HEK293 (cell line): Measurements from ENCODE around the gene PDAP1.

Experiments
- GLI2 ChIP-seq: fragments of 450-650 bp; formaldehyde crosslinking; IDR thresholded peaks from 2 replicates; pipeline ENCODE4; 2017; ENCODE audit warnings: missing biosample characterization, missing genetic modification characterization, low read depth, borderline replicate concordance
- GLIS1 ChIP-seq: fragments of 450-650 bp; formaldehyde crosslinking; IDR thresholded peaks from 2 replicates; pipeline ENCODE4 v1.5.1; 2016; ENCODE audit warnings: missing biosample characterization, missing genetic modification characterization
- YY1 ChIP-seq: fragments of 450-650 bp; formaldehyde crosslinking; IDR thresholded peaks from 2 replicates; pipeline ENCODE4 v1.5.1; 2018; ENCODE audit warnings: missing biosample characterization, missing genetic modification characterization
- ZFP3 ChIP-seq: fragments of 450-650 bp; formaldehyde crosslinking; IDR thresholded peaks from 2 replicates; pipeline ENCODE4 v1.5.1; 2016; ENCODE audit warnings: low read depth, missing biosample characterization, missing genetic modification characterization
- ZNF133 ChIP-seq: fragments of 450-650 bp; formaldehyde crosslinking; IDR thresholded peaks from 2 replicates; pipeline ENCODE4 v1.5.1; 2016; ENCODE audit warnings: missing biosample characterization, missing genetic modification characterization
- ZNF214 ChIP-seq: fragments of 450-650 bp; formaldehyde crosslinking; IDR thresholded peaks from 2 replicates; pipeline ENCODE4 v1.5.1; 2017; ENCODE audit warnings: missing biosample characterization, mild to moderate bottlenecking, missing genetic modification characterization, borderline replicate concordance
- ZNF24 ChIP-seq: fragments of 450-650 bp; formaldehyde crosslinking; IDR thresholded peaks from 2 replicates; pipeline ENCODE4 v1.5.1; 2016; ENCODE audit warnings: missing biosample characterization, missing genetic modification characterization
- ZNF585B ChIP-seq: fragments of 450-650 bp; formaldehyde crosslinking; IDR thresholded peaks from 2 replicates; pipeline ENCODE4 v1.5.1; 2016; ENCODE audit warnings: missing biosample characterization, missing genetic modification characterization
- ZNF777 ChIP-seq: fragments of 450-650 bp; formaldehyde crosslinking; IDR thresholded peaks from 2 replicates; pipeline ENCODE4 v1.5.1; 2017; ENCODE audit warnings: missing biosample characterization, missing genetic modification characterization, borderline replicate concordance
- TF ChIP-seq, protein P1 (sequence below): fragments of 450-650 bp; formaldehyde crosslinking; IDR thresholded peaks from 2 replicates; pipeline ENCODE4 v1.5.1; 2016; ENCODE audit warnings: missing biosample characterization, missing genetic modification characterization
- TF ChIP-seq, protein P2 (sequence below): fragments of 450-650 bp; formaldehyde crosslinking; IDR thresholded peaks from 2 replicates; pipeline ENCODE4 v1.5.1; 2016; ENCODE audit warnings: missing biosample characterization, missing genetic modification characterization
- TF ChIP-seq, protein P3 (sequence below): fragments of 450-650 bp; formaldehyde crosslinking; IDR thresholded peaks from 2 replicates; pipeline ENCODE4 v1.5.1; 2016; ENCODE audit warnings: missing biosample characterization, missing genetic modification characterization
- TF ChIP-seq, protein P4 (sequence below): fragments of 450-650 bp; formaldehyde crosslinking; IDR thresholded peaks from 2 replicates; pipeline ENCODE4 v1.5.1; 2016; ENCODE audit warnings: missing biosample characterization, missing genetic modification characterization

DNA sequence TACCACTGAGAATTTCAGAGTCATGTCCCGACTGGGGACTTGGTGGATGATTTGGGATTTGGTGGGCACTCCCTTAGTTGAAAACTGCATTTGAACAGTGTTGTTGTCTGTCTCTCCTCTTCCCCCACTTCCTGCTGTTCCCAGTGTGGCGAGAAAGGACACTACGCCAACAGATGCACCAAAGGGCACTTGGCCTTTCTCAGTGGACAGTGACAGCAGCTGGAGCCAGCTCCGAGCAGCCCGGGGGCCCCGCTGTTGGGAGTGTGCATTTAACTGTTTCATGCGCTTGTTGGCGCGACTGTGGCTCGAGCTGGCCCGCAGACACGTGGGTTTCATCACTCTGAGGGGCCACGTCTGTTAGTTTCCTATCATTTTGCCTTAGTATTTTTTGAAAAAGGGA is 47.9 kb upstream of the PDAP1 start:
- TF ChIP-seq ZNF133 = no peak
- TF ChIP-seq, protein P1, sequence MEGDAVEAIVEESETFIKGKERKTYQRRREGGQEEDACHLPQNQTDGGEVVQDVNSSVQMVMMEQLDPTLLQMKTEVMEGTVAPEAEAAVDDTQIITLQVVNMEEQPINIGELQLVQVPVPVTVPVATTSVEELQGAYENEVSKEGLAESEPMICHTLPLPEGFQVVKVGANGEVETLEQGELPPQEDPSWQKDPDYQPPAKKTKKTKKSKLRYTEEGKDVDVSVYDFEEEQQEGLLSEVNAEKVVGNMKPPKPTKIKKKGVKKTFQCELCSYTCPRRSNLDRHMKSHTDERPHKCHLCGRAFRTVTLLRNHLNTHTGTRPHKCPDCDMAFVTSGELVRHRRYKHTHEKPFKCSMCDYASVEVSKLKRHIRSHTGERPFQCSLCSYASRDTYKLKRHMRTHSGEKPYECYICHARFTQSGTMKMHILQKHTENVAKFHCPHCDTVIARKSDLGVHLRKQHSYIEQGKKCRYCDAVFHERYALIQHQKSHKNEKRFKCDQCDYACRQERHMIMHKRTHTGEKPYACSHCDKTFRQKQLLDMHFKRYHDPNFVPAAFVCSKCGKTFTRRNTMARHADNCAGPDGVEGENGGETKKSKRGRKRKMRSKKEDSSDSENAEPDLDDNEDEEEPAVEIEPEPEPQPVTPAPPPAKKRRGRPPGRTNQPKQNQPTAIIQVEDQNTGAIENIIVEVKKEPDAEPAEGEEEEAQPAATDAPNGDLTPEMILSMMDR (tag by site-specific recombination) = no peak
- TF ChIP-seq, protein P2, sequence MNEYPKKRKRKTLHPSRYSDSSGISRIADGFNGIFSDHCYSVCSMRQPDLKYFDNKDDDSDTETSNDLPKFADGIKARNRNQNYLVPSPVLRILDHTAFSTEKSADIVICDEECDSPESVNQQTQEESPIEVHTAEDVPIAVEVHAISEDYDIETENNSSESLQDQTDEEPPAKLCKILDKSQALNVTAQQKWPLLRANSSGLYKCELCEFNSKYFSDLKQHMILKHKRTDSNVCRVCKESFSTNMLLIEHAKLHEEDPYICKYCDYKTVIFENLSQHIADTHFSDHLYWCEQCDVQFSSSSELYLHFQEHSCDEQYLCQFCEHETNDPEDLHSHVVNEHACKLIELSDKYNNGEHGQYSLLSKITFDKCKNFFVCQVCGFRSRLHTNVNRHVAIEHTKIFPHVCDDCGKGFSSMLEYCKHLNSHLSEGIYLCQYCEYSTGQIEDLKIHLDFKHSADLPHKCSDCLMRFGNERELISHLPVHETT = no peak
- no peak for TF ChIP-seq GLI2 (tag by site-specific recombination)
- TF ChIP-seq ZNF585B (tag by site-specific recombination) = no peak
- no peak for TF ChIP-seq ZNF24 (tag by site-specific recombination)
- TF ChIP-seq, protein P3, sequence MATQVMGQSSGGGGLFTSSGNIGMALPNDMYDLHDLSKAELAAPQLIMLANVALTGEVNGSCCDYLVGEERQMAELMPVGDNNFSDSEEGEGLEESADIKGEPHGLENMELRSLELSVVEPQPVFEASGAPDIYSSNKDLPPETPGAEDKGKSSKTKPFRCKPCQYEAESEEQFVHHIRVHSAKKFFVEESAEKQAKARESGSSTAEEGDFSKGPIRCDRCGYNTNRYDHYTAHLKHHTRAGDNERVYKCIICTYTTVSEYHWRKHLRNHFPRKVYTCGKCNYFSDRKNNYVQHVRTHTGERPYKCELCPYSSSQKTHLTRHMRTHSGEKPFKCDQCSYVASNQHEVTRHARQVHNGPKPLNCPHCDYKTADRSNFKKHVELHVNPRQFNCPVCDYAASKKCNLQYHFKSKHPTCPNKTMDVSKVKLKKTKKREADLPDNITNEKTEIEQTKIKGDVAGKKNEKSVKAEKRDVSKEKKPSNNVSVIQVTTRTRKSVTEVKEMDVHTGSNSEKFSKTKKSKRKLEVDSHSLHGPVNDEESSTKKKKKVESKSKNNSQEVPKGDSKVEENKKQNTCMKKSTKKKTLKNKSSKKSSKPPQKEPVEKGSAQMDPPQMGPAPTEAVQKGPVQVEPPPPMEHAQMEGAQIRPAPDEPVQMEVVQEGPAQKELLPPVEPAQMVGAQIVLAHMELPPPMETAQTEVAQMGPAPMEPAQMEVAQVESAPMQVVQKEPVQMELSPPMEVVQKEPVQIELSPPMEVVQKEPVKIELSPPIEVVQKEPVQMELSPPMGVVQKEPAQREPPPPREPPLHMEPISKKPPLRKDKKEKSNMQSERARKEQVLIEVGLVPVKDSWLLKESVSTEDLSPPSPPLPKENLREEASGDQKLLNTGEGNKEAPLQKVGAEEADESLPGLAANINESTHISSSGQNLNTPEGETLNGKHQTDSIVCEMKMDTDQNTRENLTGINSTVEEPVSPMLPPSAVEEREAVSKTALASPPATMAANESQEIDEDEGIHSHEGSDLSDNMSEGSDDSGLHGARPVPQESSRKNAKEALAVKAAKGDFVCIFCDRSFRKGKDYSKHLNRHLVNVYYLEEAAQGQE (tag by site-specific recombination) = no peak
- TF ChIP-seq, protein P4, sequence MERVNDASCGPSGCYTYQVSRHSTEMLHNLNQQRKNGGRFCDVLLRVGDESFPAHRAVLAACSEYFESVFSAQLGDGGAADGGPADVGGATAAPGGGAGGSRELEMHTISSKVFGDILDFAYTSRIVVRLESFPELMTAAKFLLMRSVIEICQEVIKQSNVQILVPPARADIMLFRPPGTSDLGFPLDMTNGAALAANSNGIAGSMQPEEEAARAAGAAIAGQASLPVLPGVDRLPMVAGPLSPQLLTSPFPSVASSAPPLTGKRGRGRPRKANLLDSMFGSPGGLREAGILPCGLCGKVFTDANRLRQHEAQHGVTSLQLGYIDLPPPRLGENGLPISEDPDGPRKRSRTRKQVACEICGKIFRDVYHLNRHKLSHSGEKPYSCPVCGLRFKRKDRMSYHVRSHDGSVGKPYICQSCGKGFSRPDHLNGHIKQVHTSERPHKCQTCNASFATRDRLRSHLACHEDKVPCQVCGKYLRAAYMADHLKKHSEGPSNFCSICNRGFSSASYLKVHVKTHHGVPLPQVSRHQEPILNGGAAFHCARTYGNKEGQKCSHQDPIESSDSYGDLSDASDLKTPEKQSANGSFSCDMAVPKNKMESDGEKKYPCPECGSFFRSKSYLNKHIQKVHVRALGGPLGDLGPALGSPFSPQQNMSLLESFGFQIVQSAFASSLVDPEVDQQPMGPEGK (tag by site-specific recombination) = no peak
- no peak for TF ChIP-seq ZNF777 (tag by site-specific recombination)
- no peak for TF ChIP-seq YY1
- no peak for TF ChIP-seq ZFP3 (tag by site-specific recombination)
- no peak for TF ChIP-seq ZNF214 (tag by site-specific recombination)
- no peak for TF ChIP-seq GLIS1 (tag by site-specific recombination)
